ENCODE measurements around the gene CDH10. TPM values are rescaled to one million over a fixed set of nuclear protein-coding genes. Genes with fewer than 3 reads are reported as not detected.

Gene CDH10
- total RNA-seq, 4 donors from 2014 or later = 1.2 TPM; not detected in 3

GRCh38 chr5:24475101-24475500, 169.7 kb downstream of the CDH10 start:
- Histone ChIP-seq H3K4me1 (no peaks in the 10 kb centered on the region), H3K9me3 (no peaks in the 10 kb centered on the region), H3K27ac (no peak overlapping the region), H3K27me3 (no peaks in the 10 kb centered on the region), H3K36me3 (no peaks in the 10 kb centered on the region), H3K4me3 (no peak overlapping the region)
- WGBS, 2 donors = 98 to 100% methylated on average over 1 of the region's 1 CpG
- TF ChIP-seq POLR2A (IDR thresholded peaks at IDR 0.05) = no peak
- TF ChIP-seq EP300 (IDR thresholded peaks at IDR 0.05) = no peak
- TF ChIP-seq CTCF (IDR thresholded peaks at IDR 0.05) = no peak
- DNase-seq (ENCODE audit: low spot score in 2 of 2) = no peak

- H3K4me1 ChIP-seq = no peaks in the 10 kb centered on the region
- no peak overlapping the region for H3K4me3 ChIP-seq
- H3K27ac ChIP-seq = no peak overlapping the region
- H3K9me3 ChIP-seq = no peaks in the 10 kb centered on the region
- no peak for TF ChIP-seq EP300 (IDR thresholded peaks at IDR 0.05)
- no peak for TF ChIP-seq CTCF (IDR thresholded peaks at IDR 0.05)
- TF ChIP-seq POLR2A (IDR thresholded peaks at IDR 0.05) = no peak
- WGBS, 2 donors = 77 to 83% methylated on average over 3 of the region's 3 CpGs
- no peaks in the 10 kb centered on the region for H3K27me3 ChIP-seq
- DNase-seq (ENCODE audit: low spot score in 2 of 2) = no peak
- H3K36me3 ChIP-seq = no peaks in the 10 kb centered on the region
Observed at GRCh38 chr5:24474685-24475084, 170.1 kb downstream of the CDH10 start.

GRCh38 chr5:24472518-24472917, 172.3 kb downstream of the CDH10 start:
- Histone ChIP-seq H3K4me3 (no peak overlapping the region), H3K4me1 (no peaks in the 10 kb centered on the region), H3K27ac (no peak overlapping the region), H3K27me3 (no peaks in the 10 kb centered on the region), H3K9me3 (no peaks in the 10 kb centered on the region), H3K36me3 (no peaks in the 10 kb centered on the region)
- no peak for DNase-seq (ENCODE audit: low spot score in 2 of 2)
- TF ChIP-seq EP300 (IDR thresholded peaks at IDR 0.05) (no peak), POLR2A (IDR thresholded peaks at IDR 0.05) (no peak)

GRCh38 chr5:24444414-24444813, 200.4 kb downstream of the CDH10 start:
- WGBS, 2 donors = 66 to 73% methylated on average over 2 of the region's 2 CpGs
- no peak for TF ChIP-seq EP300 (IDR thresholded peaks at IDR 0.05)
- no peak for TF ChIP-seq CTCF (IDR thresholded peaks at IDR 0.05)
- no peak for TF ChIP-seq POLR2A (IDR thresholded peaks at IDR 0.05)
- no peak overlapping the region for H3K4me3 ChIP-seq
- H3K9me3 ChIP-seq = no peaks in the 10 kb centered on the region
- no peak overlapping the region for H3K27ac ChIP-seq
- H3K27me3 ChIP-seq = no peaks in the 10 kb centered on the region
- no peaks in the 10 kb centered on the region for H3K36me3 ChIP-seq
- no peak for DNase-seq (ENCODE audit: low spot score in 2 of 2)
- no peaks in the 10 kb centered on the region for H3K4me1 ChIP-seq

- H3K27ac ChIP-seq = no peak overlapping the region
- TF ChIP-seq CTCF (IDR thresholded peaks at IDR 0.05) (no peak), POLR2A (IDR thresholded peaks at IDR 0.05) (no peak), EP300 (IDR thresholded peaks at IDR 0.05) (no peak)
- H3K27me3 ChIP-seq = no peaks in the 10 kb centered on the region
- H3K4me3 ChIP-seq = no peak overlapping the region
- 45 to 56% methylated on average over 2 of the region's 2 CpGs for WGBS, 2 donors
- no peaks in the 10 kb centered on the region for H3K36me3 ChIP-seq
- no peak for DNase-seq (ENCODE audit: low spot score in 2 of 2)
- H3K9me3 ChIP-seq = no peaks in the 10 kb centered on the region
- H3K4me1 ChIP-seq = no peaks in the 10 kb centered on the region
Observed at GRCh38 chr5:24439465-24439864, 205.3 kb downstream of the CDH10 start.

Small RNAs within 50 kb of the gene (small RNA-seq; reads per million reads assigned to genes)
- not detected for gene AC091885.1
- gene RF00017 = not detected

All from tibial nerve (tissue), 4 donors.